T47D (cell line): ENCODE data around the gene TCHP.

Source experiments
- DNase-seq, 2 experiments: peaks; one replicate each; pipeline versions ENCODE4 v3.0.0 to v3.0.0-alpha.2; 2011 to 2012; ENCODE audit warnings: low read depth in 1 of 2, low spot score in 1 of 2
- JUND ChIP-seq: IDR thresholded peaks from 2 replicates; pipeline ENCODE4 v1.6.1; 2012; ENCODE audit warnings: low read depth
- in situ Hi-C: cut with HindIII; loops from 2 replicates; pipeline ENCODE4 v1.10.0; 2016; ENCODE audit warnings: low sequenced_read_pairs, low pct_unique_long_range_greater_than_20kb

TCHP gene

GRCh38 chr12:109870648-109871047 lies 29.4 kb upstream of the TCHP start:
- no peak for DNase-seq
- in situ Hi-C loops: no loop called here
- no peak for TF ChIP-seq JUND

DNA sequence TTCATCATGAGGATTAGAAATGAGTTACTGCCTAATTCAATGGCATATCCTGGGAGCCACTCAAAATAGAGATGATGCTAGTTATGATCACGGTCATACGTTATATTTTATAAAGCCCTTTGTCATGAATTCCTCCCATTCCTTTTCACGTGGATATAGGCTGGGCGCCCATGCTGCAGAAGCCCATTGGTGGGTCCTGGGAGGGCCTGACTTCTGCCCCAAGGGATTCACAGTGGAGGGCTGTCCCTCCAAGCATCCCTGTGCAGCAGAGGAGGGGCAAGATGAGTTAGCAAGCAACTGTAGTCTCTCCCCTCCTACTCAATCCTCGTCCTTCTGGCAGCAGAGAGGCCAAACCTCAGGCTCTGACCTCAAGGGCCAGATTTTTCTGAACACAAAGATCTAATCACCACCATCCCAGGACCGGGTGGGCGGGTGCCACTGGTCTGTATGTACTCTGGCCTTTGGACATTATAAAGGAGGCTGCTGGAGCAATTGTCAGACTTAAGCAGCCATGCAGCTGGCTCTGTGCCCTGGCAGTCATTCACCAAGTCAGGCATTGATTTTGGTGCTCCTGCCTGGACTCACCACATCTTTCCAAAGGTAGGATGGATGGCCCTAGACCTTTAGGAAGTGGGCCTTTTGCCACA lies 28.3 kb upstream of the TCHP start:
- in situ Hi-C loops: no loop called here
- no peak for TF ChIP-seq JUND
- DNase-seq: peak in 1 of 2 experiments; percentile 69

- in situ Hi-C loops: no loop called here
- DNase-seq: peak in 1 of 2 experiments; percentile 84
- no peak for TF ChIP-seq JUND
Observed at GRCh38 chr12:109873653-109874052, 26.4 kb upstream of the TCHP start.

DNA sequence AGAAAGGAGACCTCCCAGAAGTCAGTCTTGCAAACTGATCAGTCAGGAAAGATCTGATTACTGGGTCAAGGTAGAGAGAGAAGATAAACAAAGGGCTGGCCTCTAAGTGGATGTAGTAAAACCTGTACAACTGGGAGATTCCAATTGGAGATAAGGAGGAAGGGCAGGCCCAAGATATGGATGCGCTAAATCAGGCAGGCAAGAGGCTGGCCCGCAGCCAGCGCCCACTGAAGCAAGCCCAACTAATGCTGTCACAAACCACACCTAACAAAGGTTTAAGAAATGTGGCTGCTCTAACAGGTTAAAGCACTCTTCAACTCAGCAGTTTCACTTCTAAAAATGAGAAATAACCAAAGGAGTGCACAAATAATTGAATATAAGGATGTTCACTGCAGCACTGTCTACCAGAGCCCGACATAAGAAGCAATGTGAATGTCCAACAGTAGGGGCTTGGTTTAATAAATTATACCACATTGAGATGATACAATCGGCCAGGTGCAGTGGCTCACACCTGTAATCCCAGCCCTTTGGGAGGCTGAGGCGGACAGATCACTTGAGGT lies 24.4 kb upstream of the TCHP start:
- TF ChIP-seq JUND: no peak
- DNase-seq: no peak
- in situ Hi-C loops: no loop called here

DNA sequence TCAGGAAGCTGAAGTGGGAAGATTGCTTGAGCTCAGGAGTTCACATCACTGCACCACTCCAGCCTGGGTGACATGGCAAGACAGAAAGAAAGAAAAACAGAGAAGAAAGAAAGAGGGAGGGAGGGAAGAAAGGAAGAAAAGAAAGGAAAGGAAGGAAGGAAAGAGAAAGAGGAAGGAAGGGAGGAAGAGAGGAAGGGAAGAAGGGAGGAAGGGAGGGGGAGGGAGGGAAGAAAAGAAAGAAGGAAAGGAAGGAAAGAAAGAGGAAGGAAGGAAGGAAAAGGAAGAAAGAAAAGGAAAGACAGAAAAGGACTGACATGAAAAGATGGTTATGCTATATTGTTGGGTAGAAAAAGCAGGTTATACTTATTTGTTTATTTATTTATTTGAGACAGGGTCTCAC lies 23.7 kb upstream of the TCHP start:
- DNase-seq: no peak
- TF ChIP-seq JUND: no peak
- in situ Hi-C loops: no loop called here

GRCh38 chr12:109877504-109878246 lies 22.4 kb upstream of the TCHP start:
- TF ChIP-seq JUND: no peak
- in situ Hi-C loops: no loop called here
- DNase-seq: no peak

DNA sequence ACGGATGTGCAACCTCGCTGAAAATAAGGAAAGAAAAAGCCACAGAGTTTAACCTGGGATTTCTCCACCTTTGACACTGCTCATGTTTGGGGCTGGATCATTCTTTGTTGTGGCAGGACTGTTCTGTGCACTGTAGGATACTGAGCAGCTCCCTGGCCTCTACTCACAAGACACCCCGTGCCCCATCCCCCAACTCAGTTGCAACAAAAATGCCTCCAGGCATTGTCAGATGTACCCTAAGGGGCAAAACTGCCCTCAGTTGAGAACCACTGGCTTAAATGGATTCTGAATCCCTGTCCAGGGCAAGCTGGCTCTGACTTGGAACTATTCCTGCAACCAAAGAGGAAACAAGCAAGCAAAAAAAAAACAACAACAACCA lies 21.8 kb upstream of the TCHP start:
- in situ Hi-C loops: no loop called here
- no peak for TF ChIP-seq JUND
- DNase-seq: no peak

DNA sequence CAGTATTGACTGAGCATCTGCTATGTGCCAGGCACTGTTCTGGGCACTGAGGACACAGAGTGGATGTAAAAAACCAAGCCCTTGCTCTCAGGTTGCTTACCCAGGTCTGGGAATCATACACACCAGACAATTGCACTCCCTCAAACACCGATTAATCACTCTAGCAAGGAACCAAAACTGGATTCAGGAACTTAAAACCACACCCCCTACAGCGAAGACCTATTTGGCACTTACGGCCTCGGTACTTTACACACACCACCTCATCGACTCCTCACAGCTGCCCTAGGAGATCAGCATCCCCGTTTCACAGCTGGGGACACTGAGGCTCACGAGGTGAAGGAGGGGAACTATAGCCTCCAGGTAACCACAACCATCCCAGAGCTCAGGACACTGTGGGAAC lies 21.3 kb upstream of the TCHP start:
- TF ChIP-seq JUND: no peak
- in situ Hi-C loops: no loop called here
- DNase-seq: no peak

GRCh38 chr12:109879351-109880042 lies 20.6 kb upstream of the TCHP start:
- TF ChIP-seq JUND: no peak
- DNase-seq: no peak
- in situ Hi-C loops: no loop called here

GRCh38 chr12:109880043-109880931 lies 19.8 kb upstream of the TCHP start, which contains the start of gene GLTP:
Gene GLTP (minus strand): TSS chr12:109880541. CDS start chr12:109880374, 167 bp downstream.
- in situ Hi-C loops: no loop called here
- peak; percentile 95 to 96 for DNase-seq
- no peak for TF ChIP-seq JUND

DNA sequence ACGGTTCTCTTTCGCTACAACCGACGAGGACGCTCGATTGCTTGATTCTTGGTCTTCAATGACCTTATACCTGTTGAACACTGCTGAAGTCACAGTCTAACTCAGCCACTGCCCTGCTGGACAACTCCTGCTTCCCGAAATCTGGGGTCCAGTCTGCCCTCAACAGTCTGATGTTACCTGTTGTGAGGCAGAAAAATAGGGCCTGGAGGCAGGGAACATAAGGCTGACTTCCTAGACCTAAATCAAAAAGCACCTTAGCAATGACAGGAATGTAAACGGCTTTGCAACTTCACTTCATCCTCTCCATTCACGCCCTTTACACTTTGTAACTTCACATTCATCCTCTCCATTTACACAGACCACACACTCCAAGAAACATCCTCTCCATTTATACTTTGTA lies 19.1 kb upstream of the TCHP start:
- in situ Hi-C loops: no loop called here
- peak in 1 of 2 experiments; percentile 36 for DNase-seq
- TF ChIP-seq JUND: no peak

- TF ChIP-seq JUND: no peak
- DNase-seq: no peak
- in situ Hi-C loops: no loop called here
Observed at GRCh38 chr12:109881752-109882151, 18.3 kb upstream of the TCHP start.
